Breast epithelium (tissue), 3 donors: ENCODE data around the gene TEAD1.

Experiments
- CTCF ChIP-seq, 3 donors: fragments of 450-650 bp; IDR thresholded peaks; one replicate each; pipeline ENCODE4 v1.5.1; 2016 to 2017; ENCODE audit warnings: antibody characterized with exemption in 3 of 3, mild to moderate bottlenecking in 3 of 3, moderate library complexity in 3 of 3
- POLR2A ChIP-seq: fragments of 450-650 bp; IDR thresholded peaks from one replicate; pipeline ENCODE4 v1.6.1; 2016; ENCODE audit warnings: antibody characterized with exemption, mild to moderate bottlenecking, moderate library complexity
- POLR2AphosphoS5 ChIP-seq, 3 donors: sonication (generic); formaldehyde crosslinking; IDR thresholded peaks; one replicate each; pipeline ENCODE4 v1.6.1; 2017; ENCODE audit warnings: antibody characterized with exemption in 3 of 3

- no peak for TF ChIP-seq CTCF (IDR thresholded peaks at IDR 0.05)
- no peak for TF ChIP-seq POLR2A
- no peak for TF ChIP-seq POLR2AphosphoS5 (IDR thresholded peaks at IDR 0.05)
Measured at GRCh38 chr11:12853325-12853651, 179.1 kb downstream of the TEAD1 start.
